NCI-H128 (cell line): Measurements from ENCODE around the gene SLC28A2.
"Not testable (repeated sequence)": the region's sequence is repeated elsewhere in the genome, so short reads cannot be mapped to it uniquely, and the experiment has no call there.

Experiments used
- DNase-seq: peaks from one replicate; lab custom pipeline; 2025; ENCODE audit not compliant: unreplicated experiment; lab: John Stamatoyannopoulos, UW

Gene SLC28A2, protein sequence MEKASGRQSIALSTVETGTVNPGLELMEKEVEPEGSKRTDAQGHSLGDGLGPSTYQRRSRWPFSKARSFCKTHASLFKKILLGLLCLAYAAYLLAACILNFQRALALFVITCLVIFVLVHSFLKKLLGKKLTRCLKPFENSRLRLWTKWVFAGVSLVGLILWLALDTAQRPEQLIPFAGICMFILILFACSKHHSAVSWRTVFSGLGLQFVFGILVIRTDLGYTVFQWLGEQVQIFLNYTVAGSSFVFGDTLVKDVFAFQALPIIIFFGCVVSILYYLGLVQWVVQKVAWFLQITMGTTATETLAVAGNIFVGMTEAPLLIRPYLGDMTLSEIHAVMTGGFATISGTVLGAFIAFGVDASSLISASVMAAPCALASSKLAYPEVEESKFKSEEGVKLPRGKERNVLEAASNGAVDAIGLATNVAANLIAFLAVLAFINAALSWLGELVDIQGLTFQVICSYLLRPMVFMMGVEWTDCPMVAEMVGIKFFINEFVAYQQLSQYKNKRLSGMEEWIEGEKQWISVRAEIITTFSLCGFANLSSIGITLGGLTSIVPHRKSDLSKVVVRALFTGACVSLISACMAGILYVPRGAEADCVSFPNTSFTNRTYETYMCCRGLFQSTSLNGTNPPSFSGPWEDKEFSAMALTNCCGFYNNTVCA

DNA sequence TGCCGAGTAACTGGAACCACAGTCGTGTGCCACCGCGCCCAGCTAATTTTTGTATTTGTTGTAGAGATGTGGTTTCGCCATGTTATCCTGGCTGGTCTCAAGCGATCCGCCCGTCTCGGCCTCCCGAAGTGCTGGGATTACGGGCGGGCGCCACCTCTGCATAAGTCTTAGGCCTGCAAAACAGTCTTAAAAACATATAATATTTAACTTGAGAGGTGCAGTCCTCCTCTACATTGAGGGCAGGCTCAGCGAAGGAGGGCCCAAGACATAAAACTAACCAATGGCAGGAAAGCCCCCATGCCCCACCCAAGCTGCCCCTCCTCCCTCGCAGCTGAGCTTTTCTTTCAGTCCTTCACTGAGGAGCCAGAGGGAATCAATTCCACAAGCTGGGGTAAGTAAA, at the start of gene SLC28A2:
SLC28A2 (plus strand) TSS at position 347 of the 400 bp plus-strand sequence. CDS start 982 bp downstream, outside the sequence.
- no peak for DNase-seq

DNA sequence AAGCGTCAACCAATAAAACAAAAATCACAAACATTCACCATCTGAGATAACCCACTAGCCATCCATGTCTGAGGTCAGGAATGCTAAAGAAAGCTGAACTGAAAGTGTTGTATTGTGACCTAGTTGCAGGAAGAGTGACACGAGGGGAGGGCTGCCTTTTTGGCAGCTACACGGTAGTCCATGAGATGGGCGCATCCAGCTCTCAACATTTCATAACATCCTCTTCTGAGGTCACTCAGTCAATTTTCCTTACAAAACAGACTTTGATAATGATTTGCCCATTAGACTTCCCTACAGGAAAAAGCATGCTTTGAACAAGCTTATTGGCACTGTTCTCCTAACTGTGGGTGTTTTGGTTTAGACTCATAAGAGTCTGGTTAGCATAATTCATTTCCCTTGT, 48.9 kb upstream of the SLC28A2 start:
- no peak for DNase-seq

DNA sequence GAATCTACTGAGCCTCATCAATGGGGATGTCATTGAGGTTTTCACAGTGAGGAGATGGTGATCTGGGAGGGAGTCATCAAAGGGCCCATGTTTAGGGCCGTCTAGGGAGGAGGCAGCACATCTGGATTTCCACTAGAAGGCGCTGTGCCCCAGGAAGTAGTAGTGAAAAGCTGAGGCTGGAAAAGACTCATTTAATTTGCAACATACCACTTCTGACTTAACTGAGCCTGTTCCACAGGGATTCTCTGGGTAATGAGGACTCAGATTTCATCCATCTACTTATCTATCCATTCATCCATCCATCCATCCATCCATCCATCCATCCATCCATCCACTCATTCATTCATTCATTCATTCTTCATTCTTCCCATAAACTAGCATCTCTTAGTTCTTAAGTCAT, 46.8 kb upstream of the SLC28A2 start:
- DNase-seq, result no peak

DNA sequence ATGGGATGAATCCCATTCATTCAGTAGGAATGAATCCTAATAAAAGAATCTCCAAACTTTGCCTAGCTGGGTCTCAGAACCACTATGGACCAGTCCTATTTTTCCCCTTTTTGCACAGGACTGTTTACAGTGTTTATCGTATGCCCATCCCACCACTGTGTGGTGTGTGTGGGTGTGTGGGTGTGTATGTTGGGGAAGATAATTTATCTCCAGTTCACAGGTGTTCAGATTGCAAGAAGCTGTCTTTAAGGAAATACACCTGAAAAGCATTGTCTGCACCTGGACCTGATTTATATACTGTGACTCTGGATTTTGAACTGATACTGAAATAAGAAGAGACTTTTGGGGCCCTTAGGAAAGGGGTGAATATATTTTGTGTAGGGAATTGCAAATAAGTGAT, 39.5 kb upstream of the SLC28A2 start:
- no peak for DNase-seq

DNA sequence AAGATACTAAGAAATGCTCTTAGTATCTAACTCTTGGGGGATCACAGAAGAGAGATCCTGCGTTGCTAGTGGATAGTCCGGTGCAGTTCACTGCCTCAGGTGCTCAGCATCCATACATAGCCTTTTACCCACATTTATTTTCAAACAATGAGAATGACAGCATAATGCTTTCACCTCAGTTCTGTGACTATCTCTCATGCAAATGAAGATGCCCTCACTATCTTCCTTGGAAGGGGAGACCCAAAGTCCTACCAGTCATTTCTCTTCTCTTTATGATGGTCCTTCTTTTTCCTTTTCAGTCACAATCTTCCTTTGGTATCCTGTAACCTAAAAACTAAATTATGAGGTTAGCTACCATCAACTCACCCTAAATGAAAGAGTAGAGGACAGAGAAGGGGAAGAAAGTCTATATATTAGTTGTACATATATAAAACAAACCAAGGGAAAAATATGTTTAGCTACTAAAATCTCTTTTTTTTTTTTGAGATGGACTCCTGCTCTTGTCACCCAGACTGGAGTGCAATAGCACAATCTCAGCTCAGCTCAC, 30.9 kb upstream of the SLC28A2 start:
- DNase-seq, result no peak

DNA sequence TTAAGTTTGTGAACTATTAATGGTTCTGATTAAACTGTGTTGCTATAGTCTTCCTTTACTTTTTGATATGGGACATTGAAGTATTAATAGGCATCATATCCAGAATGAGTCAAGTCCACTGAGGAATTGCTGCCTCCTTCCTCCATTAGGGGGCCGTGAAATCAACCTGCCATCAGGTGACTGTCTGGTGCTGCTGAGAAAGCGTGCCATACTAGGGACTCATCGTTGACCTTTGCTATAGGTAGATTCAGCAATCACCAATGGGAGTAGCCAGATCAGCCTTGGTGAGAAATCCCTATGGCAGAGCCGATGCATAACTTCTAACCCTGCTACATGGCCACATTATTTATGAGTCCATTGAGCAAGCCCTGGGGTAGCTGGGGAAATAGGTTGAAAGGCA, 30.1 kb upstream of the SLC28A2 start:
- no peak for DNase-seq

DNA sequence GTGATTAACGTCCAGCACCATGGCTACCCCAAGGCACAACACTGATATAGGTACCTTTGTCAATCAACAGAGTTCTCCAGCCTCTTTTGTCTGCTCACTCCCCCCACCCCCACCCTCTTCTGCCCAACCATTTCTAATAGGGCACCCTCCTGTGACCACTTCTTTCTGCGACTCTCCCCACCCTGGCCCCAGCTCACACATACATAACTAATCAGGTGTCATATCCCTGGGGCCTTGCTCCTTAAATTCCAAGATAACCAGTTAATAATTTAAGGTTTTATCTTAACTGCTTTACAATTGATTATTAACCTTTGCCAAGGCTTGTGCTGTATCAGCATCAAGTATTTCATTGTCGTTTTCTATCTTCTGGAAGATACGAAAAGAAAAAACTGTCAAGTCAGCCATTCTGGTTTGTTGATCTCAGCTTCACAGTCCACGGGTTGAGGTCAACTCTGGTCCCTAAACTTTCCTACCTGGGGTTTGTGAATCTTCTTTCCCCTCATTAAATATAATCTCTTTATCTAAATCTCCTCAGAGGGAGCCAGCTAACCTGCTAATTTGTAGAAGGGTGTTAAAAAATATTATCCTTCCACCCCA, 27.3 kb upstream of the SLC28A2 start:
- no peak for DNase-seq

DNA sequence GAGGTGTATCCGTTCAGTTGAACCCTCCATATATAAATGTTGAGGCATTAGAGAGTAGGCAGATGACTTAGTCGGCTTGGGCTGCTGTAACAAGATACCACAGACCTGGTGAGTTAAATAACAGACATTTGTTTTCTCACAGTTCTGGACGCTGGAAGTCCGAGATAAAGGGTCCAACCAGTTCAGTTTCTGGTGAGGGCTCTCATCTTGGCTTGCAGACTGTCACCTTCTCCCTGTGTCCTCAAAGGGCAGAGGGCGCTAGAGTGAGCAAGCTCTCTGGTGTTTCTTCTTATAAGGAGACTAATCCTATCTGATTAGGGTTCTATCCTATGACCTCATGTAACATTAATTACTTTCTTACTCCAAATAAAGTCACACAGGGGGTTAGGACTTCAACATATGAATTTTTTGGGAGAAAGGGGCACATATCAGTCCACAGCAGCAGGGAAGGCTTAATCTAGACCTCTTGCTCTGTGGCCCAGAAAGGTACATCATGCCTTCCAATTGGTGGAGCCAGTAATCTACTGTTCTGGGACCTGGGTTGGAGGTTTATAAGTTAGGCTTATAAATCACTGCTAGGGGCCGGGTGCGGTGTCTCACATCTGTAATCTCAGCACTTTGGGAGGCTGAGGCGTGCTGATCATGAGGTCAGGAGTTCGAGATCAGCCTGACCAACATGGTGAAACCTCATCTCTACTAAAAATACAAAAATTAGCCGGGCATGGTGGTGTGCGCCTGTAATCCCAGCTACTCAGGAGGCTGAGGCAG, 26.3 kb upstream of the SLC28A2 start:
- DNase-seq, result no peak

DNA sequence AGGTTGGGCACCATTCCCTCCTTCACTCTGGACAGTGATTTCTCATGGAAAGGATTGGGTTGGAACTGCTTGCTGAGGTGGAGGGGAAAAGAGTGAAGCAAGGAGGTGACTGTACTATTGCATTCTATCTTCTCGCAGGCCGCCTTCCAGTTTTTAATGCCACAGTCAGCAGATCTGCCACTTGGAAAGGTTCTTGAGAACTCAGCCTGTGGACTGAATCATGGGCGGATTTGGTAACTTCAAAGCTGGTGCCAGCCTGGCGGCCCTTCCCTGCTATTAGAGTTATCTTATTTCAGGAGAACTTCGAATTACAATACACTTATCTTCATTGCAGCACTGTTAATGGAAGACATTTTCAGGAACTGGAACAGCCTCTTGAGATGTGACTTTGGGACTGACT, 23.1 kb upstream of the SLC28A2 start:
- no peak for DNase-seq

DNA sequence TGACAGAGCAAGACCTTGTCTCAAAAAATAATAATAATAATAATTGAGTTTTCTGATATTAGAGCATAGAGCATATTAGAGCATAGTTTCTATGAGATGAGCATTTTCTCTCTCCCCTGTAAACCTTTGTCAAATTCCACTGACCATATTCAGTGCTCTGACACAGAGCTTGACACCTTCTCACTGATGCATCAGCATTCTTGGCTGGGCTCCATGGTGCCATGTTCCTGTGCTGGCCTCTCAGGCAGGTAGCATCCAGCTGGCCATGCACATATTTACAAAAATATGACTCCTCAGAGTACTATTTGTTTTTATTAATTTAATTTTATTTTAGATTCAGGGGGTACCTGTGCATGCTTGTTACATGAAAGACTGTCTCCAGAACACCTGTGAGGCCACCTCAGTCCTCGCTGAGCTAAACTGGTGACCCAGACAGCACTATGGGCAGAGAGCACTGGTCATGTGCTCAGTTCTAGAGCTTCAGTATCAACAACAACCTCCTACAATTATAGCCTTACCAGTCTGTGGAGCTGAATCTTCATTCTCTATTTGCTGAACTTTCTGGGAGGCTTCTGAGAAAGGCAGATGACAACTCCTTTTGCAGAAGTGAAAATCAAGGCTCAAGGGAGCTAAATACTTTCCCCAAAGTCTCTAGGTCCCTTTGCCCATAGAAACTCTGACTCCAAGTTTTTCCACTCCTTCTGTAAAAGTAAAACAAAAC, 21.6 kb upstream of the SLC28A2 start:
- DNase-seq, result no peak

DNA sequence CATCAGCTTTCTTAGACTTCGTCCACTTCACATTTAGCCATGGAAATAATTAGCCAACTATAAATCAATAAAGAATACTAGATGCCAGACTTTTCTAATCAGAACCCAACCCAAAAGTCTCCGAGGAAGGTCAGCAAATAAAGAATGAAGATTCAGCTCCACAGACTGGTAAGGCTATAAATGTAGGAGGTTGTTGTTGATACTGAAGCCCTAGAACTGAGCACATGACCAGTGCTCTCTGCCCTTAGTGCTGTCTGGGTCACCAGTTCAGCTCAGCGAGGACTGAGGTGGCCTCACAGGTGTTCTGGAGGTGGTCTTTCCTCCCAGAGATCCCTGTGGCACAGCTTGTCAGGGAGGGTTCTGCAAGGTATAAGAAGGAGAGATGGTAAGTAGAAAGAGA, 20.9 kb upstream of the SLC28A2 start:
- no peak for DNase-seq

DNA sequence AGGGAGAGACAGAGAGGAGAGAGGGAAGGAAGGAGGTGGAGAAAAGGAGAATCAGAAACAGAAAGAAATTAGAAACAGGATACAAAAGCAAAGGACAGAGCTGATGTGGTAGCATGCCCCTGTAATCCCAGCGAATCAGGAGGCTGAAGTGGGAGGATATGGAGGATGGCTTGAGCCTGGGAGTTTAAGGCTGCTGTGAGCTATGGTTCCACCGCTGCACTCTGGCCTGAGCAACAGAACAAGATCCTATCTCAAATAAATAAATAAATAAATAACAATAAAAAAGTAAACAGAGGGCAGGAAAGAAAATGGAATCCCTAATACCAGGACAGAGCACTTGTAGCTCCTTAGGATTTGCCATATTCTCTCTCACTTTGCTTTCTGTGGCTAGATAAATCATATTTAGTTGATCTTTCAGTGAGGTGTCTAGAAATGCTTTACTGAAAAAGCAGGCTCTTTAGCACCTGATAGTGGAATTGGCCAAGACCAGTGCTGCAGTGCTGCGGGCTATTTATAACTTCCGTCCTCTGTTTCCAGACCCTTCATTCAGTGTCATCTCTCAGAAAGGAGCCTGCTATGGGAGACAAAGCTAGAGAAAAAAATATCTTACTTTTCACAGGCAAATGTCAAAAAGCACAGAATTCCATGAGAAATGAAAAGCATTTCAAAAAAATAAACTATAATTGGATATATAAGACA, 20.0 kb upstream of the SLC28A2 start:
- DNase-seq, result no peak

DNA sequence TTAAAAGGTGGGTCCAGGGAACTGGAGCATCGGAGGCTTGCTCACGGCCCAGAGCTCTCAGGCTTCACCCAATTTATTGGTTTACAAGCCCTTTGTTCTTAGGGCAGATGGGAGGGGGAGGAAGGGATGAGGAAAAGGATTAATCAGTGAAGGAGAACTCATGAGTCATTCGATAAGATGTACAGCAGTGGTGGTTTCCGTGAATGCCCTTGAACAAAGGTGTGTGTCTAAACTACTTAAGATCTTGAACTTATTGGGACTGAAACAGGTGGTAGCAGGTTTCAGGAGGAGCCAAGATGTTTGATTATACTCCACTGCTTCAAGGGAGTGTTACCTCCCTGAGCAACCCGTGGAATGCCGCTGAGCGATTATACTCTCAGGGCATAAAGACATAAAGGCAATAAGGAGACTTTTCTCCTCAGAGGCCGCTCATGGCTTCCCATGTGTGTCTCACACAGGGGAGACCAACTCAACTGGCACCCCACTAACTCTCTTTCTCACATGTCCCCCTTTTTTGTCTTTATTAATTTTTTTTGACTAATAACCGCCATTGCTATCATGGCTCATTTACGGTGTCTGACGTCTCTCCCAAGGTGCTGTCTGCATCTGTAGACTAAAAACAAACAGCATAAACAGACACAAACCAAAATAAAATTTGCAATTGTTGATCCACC, 17.3 kb upstream of the SLC28A2 start:
- no peak for DNase-seq

DNA sequence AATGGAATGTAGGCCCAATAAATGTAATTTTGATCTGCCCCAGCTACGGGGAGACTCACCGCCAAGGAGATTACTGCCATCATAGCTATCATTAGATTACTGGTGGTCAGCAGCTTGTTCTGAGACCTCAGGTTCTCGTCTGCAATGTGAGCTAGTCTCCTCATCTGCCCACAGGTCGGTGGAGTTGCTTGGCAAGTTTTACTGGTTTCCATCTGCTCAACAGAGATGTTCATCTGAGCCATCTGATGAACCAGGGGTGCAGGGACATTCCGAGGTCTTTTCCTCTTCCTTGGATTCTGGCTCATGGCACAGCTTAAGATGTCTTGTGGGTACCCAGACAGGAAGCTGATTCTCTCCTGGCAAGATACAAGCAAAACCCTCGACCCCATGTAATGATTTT, 15.2 kb upstream of the SLC28A2 start:
- not testable (repeated sequence) for DNase-seq

DNA sequence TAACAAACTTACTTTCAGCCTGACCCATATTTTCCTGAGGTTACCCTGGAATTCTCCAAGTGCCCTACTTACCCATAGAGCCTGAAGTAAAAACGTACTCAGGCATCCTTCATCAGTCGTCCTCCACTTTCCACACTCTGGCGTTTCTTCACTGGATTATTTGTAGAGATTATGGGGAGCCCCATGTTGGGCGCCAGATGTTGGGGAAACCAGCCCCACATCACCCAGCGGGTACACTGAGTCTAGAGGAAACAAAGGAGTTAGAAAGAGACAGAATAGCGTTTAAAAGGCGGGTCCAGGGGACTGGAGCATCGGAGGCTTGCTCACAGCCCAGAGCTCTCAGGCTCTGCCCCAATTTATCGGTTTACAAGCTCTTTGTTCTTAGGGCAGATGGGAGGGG, 9.7 kb upstream of the SLC28A2 start:
- no peak for DNase-seq

DNA sequence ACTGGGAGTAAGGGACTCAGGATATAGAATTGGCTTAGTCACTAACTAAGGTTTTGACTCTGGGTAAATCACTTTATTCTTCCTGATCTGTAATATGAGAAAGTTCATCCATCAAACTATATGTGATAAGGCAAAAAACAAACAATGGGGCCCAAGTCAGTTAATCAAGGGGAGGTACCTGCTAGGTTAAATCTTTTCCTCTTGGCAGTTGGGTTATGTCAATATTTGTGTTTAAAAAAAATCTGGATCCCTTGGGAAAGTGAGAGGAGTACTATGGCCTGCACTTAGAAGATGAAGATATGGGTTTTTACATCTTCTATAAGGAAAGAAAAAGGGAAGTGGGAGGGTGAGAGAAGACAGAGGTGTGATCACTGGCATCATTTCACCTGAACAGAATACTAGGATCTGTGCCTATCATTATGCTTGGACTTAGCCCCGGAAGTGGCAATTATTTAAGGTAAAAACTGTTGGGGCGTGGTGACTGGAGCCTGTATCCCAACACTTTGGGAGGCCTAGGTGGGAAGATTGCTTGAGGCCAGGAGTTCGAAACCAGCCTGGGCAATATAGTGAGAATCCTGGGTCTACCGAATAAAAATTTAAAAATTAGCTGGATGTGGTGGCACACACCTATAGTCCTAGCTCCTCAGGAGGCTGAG, 2.8 kb upstream of the SLC28A2 start:
- no peak for DNase-seq

DNA sequence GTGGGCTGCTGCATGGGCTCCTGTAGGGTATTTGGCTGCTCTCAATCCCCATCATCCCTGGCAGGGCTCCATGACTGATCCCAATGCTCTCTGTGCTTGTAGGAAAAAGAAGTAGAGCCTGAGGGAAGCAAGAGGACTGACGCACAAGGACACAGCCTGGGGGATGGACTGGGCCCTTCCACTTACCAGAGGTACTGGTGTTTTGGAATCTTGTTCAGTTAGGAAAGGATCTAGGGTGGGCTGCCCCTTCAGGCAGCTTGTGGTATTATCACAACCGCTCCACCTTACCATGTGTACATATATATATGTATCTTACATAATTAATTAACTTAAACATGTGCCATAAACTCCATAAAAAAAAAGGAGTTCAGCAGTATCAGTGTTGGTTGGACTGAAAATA, 1.3 kb downstream of the SLC28A2 start:
- no peak for DNase-seq

DNA sequence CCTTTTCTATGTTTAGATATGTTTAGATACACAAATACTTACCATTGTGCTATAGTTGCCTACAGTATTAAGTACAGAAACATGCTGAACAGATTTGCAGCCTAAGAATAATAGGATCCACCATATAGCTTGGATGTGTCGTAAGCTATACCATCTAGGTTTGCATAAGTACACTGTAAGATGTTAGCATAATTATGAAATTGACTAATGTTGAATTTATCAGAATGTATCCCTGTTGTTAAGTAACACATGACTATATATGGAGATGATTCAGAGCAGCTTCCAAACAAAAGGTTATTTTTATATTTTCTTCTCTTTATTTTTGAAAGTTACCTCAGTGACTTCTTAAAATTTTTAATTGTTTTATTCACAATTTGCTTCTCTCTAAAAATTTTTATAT, 2.4 kb downstream of the SLC28A2 start:
- no peak for DNase-seq

DNA sequence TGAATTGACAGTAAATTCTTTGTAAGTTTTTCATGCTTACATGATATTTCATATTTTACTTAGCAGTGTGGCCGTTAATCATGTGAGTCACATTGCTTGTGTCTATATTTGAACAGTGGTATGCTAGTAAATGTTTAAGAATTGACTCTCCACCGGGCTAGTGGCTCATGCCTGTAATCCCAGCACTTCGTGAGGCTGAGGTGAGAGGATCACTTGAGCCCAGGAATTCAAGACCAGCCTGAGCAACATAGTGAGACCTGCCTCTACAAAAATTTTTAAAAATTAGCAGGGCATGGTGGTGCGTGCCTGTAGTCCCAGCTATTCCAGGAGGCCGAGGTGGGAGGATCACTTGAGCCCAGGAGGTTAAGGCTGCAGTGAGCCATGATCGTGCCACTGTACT, 2.8 kb downstream of the SLC28A2 start:
- DNase-seq, result not testable (repeated sequence)
